ENCODE measurements around the gene KMT2B. TPM values are rescaled to one million over a fixed set of nuclear protein-coding genes. Genes with fewer than 3 reads are reported as not detected.

KMT2B gene
- total and polyA plus RNA-seq, 9 of the 15 experiments (the other 6 are each of a cell fraction or from before 2014, with no cell fraction given), result 0.63 to 43.9 (median 8.1) TPM

GRCh38 chr19:35740108-35740422, 22.3 kb downstream of the KMT2B start:
- FAIRE-seq (no peak), ATAC-seq (peak; percentile 45), DNase-seq (ENCODE audit: extremely low read depth in 1 of 4, low spot score in 3 of 4) (no peak)
- peak overlapping the region; percentile 82 for H3K4me2 ChIP-seq (ENCODE audit: insufficient read depth, low read length)
- H3K79me2 ChIP-seq (ENCODE audit: control insufficient read depth, insufficient read depth, low read length), result no peaks in the 10 kb centered on the region; the same call in 2 of the 3 replicates
- peak overlapping the region; percentile 66 for H3K27ac ChIP-seq (ENCODE audit: extremely low read depth, low read depth, low read length)
- intact Hi-C loops (cut with micrococcal nuclease) (loop anchor here (10.0 kb wide), 1 partner anchor 95 kb away; the partner anchor contains the start of genes COX6B1 and ETV2), in situ Hi-C loops (cut with MboI) (no loop called here)
- H2AFZ ChIP-seq (ENCODE audit: low read depth, low read length), result peak overlapping the region; percentile 84
- ChIA-PET POLR2A (interaction anchor here (0.6 to 2.7 kb wide), 12 partner anchors 9 to 343 kb away, joined by 3 to 19 read pairs (median 4); partner anchors contain the start of genes PROSER3 and ZBTB32), CTCF (ENCODE audit: low intra/inter-chr PET ratio) (no interaction called here)
- H3K9ac ChIP-seq (ENCODE audit: insufficient read depth in 1 of 2, low read depth in 2 of 2, low read length in 2 of 2), result peak overlapping the region; percentile 53 to 92
- H4K20me1 ChIP-seq (replicated peaks; ENCODE audit: control insufficient read depth, insufficient read depth, low read length), result no peaks in the 10 kb centered on the region
- no TSS peak for BruUV-seq (replicated peaks)
- H3K36me3 ChIP-seq (ENCODE audit: control insufficient read depth, insufficient read depth, low read length), result peaks cover 60% of the 10 kb centered on the region; the same call in 2 of the 3 replicates
- no peaks in the 10 kb centered on the region for H3K9me1 ChIP-seq (ENCODE audit: control insufficient read depth, insufficient read depth, low read length)
- H3K4me1 ChIP-seq (replicated peaks in 1 of 2; ENCODE audit: control insufficient read depth in 2 of 2, insufficient read depth in 2 of 2, low read length in 2 of 2), result peaks cover 24 to 53% of the 10 kb centered on the region in 2 experiments; a peak in 4 of 5 replicates
- H3K4me3 ChIP-seq, result peak overlapping the region; percentile 65
- no peaks in the 10 kb centered on the region for H3K27me3 ChIP-seq (ENCODE audit: control insufficient read depth in 2 of 2, insufficient read depth in 2 of 2, low read length in 2 of 2)
- WGBS (ENCODE audit: insufficient coverage, low coverage, missing lambda C conversion rate), result 6% methylated on average over 16 of the region's 16 CpGs
- no peaks in the 10 kb centered on the region for H3K9me3 ChIP-seq (replicated peaks; ENCODE audit: control insufficient read depth, insufficient read depth, low read depth, low read length)
- TF ChIP-seq CLOCK (CRISPR knock-in tag; IDR thresholded peaks at IDR 0.05; ENCODE audit: borderline replicate concordance), result no peak
- 0 out of 2 replicates have a peak, but pooled peaks have one; percentile 86 for TF ChIP-seq KDM2B (CRISPR knock-in tag; IDR thresholded peaks at IDR 0.05)
- no peak for TF ChIP-seq CREB1 (IDR thresholded peaks at IDR 0.05)
- TF ChIP-seq CREB1 (CRISPR knock-in tag; IDR thresholded peaks at IDR 0.05), result 0 out of 2 replicates have a peak, but pooled peaks have one; percentile 24
- TF ChIP-seq REST (IDR thresholded peaks at IDR 0.05; ENCODE audit: borderline replicate concordance), result no peak
- peak; percentile 18; the same call in 1 of the 2 replicates for TF ChIP-seq REST (CRISPR knock-in tag; IDR thresholded peaks at IDR 0.05; ENCODE audit: low read depth)

Data from K562 (cell line).